Choroid plexus epithelial cell (primary cell): ENCODE measurements around the gene IFIT3.
"Not testable (repeated sequence)": the region's sequence is repeated elsewhere in the genome, so short reads cannot be mapped to it uniquely, and the experiment has no call there.

Experiments
- DNase-seq: peaks from one replicate; pipeline ENCODE4 v3.0.0-alpha.2; 2010; ENCODE audit warnings: low read depth
- H3K4me3 ChIP-seq: 2 replicates; pipeline ENCODE4 v1.5.1; 2011; ENCODE audit warnings: low read depth, mild to moderate bottlenecking, control low read depth, low read length, moderate library complexity
- TF ChIP-seq, protein P1 (sequence below): conservative IDR thresholded peaks from 2 replicates; pipeline ENCODE4 v1.5.1; 2011; ENCODE audit warnings: low read depth, mild to moderate bottlenecking, control low read depth, inconsistent platforms, low read length, moderate library complexity

Gene IFIT3

DNA sequence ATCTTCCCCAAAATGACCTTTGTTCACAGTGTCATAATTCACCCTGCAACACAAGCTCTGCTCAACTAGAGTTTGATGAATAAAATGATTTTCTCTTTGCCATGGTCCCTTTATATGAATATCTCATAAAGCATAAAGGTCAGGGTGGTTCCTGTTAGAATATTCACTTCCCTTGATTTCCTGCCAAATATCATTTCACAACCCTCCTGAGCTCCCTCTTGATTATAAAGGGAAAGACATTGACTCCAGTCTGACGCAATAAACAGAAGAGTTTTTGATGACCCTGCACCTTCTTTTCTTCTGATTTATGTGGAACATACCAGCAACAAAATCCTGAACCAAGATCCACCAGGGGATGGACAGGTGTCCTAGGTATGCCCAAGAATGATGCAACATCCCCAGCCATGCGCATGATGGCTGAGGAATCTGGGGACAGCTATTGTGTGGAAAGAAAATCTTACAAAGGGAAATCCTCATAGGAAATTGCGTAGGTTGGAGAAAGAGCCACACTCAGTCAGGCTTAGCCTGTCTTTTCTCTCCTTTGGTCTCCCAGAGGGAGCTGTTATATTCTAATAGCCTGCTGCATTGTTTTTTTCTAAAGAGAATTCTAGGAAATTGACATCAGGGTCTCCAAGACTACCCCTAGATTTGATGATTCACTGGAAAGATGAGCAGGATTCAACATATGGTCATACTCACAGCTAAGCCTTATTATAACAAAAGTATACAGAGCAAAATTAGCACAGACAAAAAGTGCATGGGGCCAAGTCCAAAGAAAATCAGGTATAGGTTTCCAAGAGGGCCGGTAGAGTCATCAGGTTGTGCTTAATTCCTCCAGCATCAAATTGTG lies 18.8 kb downstream of the IFIT3 start:
- peak; percentile 83 for DNase-seq
- H3K4me3 ChIP-seq = no peak overlapping the region
- TF ChIP-seq, protein P1, sequence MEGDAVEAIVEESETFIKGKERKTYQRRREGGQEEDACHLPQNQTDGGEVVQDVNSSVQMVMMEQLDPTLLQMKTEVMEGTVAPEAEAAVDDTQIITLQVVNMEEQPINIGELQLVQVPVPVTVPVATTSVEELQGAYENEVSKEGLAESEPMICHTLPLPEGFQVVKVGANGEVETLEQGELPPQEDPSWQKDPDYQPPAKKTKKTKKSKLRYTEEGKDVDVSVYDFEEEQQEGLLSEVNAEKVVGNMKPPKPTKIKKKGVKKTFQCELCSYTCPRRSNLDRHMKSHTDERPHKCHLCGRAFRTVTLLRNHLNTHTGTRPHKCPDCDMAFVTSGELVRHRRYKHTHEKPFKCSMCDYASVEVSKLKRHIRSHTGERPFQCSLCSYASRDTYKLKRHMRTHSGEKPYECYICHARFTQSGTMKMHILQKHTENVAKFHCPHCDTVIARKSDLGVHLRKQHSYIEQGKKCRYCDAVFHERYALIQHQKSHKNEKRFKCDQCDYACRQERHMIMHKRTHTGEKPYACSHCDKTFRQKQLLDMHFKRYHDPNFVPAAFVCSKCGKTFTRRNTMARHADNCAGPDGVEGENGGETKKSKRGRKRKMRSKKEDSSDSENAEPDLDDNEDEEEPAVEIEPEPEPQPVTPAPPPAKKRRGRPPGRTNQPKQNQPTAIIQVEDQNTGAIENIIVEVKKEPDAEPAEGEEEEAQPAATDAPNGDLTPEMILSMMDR = no peak

- DNase-seq = no peak
- no peak overlapping the region for H3K4me3 ChIP-seq
- TF ChIP-seq, protein P1 = no peak
Observed at GRCh38 chr10:89347701-89348457, 20.1 kb downstream of the IFIT3 start.

DNA sequence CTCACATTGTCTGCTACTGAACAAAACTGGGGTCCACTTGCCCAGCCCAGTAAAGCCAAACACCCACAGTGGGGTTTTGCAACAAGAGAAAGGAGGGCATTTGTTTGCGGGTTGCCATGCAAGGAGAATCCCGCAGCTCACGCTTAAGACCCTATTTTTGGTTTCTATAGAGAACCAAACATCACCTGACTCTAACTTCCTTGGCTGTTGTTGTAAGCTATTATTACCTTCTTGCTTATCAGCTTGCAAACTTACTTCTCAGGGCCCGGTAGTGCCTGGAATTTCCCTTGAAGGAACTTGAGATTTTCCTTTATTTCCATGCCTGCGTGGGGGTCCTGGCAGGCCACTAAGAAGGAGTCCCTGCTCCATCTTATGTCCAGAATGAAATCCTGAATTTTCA lies 20.7 kb downstream of the IFIT3 start:
- TF ChIP-seq, protein P1 = no peak
- no peak for DNase-seq
- no peak overlapping the region for H3K4me3 ChIP-seq

DNA sequence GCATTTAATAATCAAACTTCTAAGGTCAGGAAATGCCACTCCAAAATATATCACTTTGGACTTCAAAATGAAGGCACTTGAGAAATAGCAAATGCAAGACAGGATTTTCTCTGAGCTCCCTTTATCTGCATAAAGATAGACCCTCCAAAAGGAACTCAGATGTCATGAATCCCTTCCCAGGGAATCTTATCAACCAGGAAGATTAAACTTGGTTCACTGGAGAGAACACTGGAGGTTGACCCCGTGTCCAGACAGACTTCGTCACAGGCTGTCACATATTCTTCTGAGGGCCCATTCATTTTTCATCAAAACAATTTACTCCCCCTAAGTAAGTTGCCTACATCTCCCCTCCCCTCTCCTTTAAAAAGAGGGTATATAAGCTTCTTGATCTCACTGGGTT lies 21.2 kb downstream of the IFIT3 start:
- no peak for DNase-seq
- no peak overlapping the region for H3K4me3 ChIP-seq
- TF ChIP-seq, protein P1 = no peak

DNA sequence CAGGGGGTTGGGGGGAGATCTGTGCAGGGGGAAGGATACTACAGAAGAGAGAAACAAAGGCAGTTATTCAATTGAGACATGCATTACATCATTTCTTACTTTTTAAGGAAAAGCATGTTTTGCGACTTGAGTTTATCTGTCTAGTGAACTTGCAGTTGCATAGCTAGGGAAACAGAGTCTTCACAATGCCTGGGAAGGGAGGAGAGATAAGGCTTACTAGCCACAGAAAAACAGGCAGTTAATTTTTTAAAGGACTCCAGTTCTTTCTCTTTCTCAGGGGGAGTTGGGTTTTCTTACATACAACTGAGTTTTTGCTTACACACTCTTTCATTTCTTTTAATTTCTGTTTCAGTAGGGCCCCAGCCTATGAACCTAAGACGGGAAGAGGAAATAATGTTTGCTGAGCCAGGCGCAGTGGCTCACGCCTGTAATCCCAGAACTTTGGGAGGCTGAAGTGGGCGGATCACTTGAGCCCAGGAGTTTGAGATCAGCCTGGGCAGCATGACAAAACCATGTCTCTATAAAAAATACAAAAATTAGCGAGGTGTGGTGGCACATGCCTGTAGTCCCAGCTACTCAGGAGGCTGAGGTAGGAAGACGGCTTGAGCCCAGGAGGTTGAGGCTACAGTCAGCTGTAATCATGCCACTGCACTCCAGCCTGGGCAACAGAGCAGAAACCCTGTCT lies 23.0 kb downstream of the IFIT3 start:
- DNase-seq = peak; percentile 17

GRCh38 chr10:89351412-89351779 lies 23.6 kb downstream of the IFIT3 start:
- H3K4me3 ChIP-seq = no peak overlapping the region
- TF ChIP-seq, protein P1 = no peak
- peak; percentile 70 for DNase-seq

More for the DNA sequence above, 23.0 kb downstream of the IFIT3 start:
- H3K4me3 ChIP-seq = not testable (repeated sequence)
